Colonic mucosa (tissue), 4 donors: ENCODE measurements around the gene MAP2. TPM values are rescaled to one million over a fixed set of nuclear protein-coding genes. Genes with fewer than 3 reads are reported as not detected.
"Not testable (repeated sequence)": the region's sequence is repeated elsewhere in the genome, so short reads cannot be mapped to it uniquely, and the experiment has no call there.

ENCODE experiments used
- DNase-seq: peaks from one replicate; pipeline ENCODE4 v3.0.0-alpha.2; 2020
- H3K27ac ChIP-seq: fragments of 200-600 bp; one replicate; pipeline ENCODE4 v1.8.0; 2021
- H3K27me3 ChIP-seq: fragments of 200-600 bp; one replicate; pipeline ENCODE4 v1.8.0; 2021
- H3K36me3 ChIP-seq: fragments of 200-600 bp; one replicate; pipeline ENCODE4 v1.8.0; 2021
- H3K4me1 ChIP-seq: fragments of 200-600 bp; one replicate; pipeline ENCODE4 v1.8.0; 2021; ENCODE audit warnings: mild to moderate bottlenecking
- H3K4me3 ChIP-seq: fragments of 200-600 bp; one replicate; pipeline ENCODE4 v1.8.0; 2021
- H3K9ac ChIP-seq, 2 donors: one replicate each; pipeline ENCODE4 v1.7.0; 2013; ENCODE audit warnings: control low read depth in 2 of 2, low read depth in 2 of 2, low read length in 2 of 2
- H3K9me3 ChIP-seq: fragments of 200-600 bp; one replicate; pipeline ENCODE4 v1.8.0; 2021
- CTCF ChIP-seq: fragments of 200-600 bp; IDR thresholded peaks from one replicate; pipeline ENCODE4 v1.8.0; 2022; ENCODE audit warnings: antibody characterized with exemption, mild to moderate bottlenecking
- intact Hi-C: fragments of 100-400 bp; cut with DNase I; formaldehyde crosslinking; loops from one replicate; pipeline ENCODE4 v1.14.1; 2022
- total RNA-seq, 2 donors: library from RNA; stranded (reverse); fragmentation: NEBNext Ultra II Directional in 1 of 2; extraction: Animal tissue kit (Norgen Biotek cat#: 25700) in 1 of 2; gene quantifications; one replicate each; pipeline ENCODE4 v1.2.1, GENCODE V29; 2021
- donor health status: healthy.
- donor health status: DM: no; HTN: no; CAD: no.
- donor health status: DM: no; HTN: no; CAD: no.

Gene MAP2
- total RNA-seq, 2 donors from 2014 or later: 0.84 to 1.4 TPM

GRCh38 chr2:209472871-209473270 is 49.0 kb downstream of the MAP2 start:
- Histone ChIP-seq H3K4me3 (no peak overlapping the region), H3K27ac (no peak overlapping the region), H3K27me3 (no peaks in the 10 kb centered on the region), H3K9ac (no peak overlapping the region), H3K9me3 (no peaks in the 10 kb centered on the region), H3K36me3 (no peaks in the 10 kb centered on the region), H3K4me1 (no peaks in the 10 kb centered on the region)
- DNase-seq: no peak
- intact Hi-C loops: no loop called here
- no peak for TF ChIP-seq CTCF

DNA sequence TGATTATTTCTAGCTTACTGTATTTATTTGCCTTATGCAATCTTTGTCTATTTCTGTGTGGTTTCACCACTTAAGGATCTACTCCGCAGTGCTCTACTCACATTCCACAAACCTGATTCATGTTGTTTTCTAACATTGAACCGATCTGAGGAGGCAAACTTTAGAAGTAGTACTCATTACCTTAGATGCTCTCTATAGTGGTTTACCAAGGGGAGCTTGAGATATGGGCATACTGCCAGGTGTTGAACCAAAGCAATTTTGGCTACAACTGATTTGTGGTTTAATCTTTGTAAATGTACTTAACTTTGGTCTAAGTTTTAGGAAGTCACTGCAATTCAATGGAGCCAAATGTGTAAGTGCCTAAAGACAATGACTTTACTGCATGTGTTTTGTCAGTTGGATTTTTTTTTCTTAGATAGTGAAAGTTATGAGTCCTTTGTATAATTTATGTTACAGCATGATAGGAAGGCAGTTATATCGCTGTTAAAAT is 50.1 kb downstream of the MAP2 start:
- Histone ChIP-seq H3K9me3 (no peaks in the 10 kb centered on the region), H3K9ac (no peak overlapping the region), H3K36me3 (no peaks in the 10 kb centered on the region), H3K27me3 (no peaks in the 10 kb centered on the region), H3K4me3 (no peak overlapping the region), H3K4me1 (no peaks in the 10 kb centered on the region), H3K27ac (no peak overlapping the region)
- no peak for TF ChIP-seq CTCF
- intact Hi-C loops: no loop called here
- DNase-seq: no peak

GRCh38 chr2:209474960-209475359 is 51.1 kb downstream of the MAP2 start:
- Histone ChIP-seq H3K9ac (no peak overlapping the region), H3K36me3 (no peaks in the 10 kb centered on the region), H3K4me3 (no peak overlapping the region), H3K4me1 (no peaks in the 10 kb centered on the region), H3K27ac (no peak overlapping the region), H3K9me3 (no peaks in the 10 kb centered on the region), H3K27me3 (no peaks in the 10 kb centered on the region)
- intact Hi-C loops: no loop called here
- no peak for TF ChIP-seq CTCF
- no peak for DNase-seq

GRCh38 chr2:209476367-209477208 is 52.7 kb downstream of the MAP2 start:
- no peak overlapping the region for H3K9ac ChIP-seq
- H3K9me3 ChIP-seq: no peaks in the 10 kb centered on the region
- intact Hi-C loops: no loop called here
- DNase-seq: no peak
- no peaks in the 10 kb centered on the region for H3K4me1 ChIP-seq
- no peaks in the 10 kb centered on the region for H3K27me3 ChIP-seq
- no peak for TF ChIP-seq CTCF
- H3K4me3 ChIP-seq: no peak overlapping the region
- no peak overlapping the region for H3K27ac ChIP-seq
- H3K36me3 ChIP-seq: no peaks in the 10 kb centered on the region

DNA sequence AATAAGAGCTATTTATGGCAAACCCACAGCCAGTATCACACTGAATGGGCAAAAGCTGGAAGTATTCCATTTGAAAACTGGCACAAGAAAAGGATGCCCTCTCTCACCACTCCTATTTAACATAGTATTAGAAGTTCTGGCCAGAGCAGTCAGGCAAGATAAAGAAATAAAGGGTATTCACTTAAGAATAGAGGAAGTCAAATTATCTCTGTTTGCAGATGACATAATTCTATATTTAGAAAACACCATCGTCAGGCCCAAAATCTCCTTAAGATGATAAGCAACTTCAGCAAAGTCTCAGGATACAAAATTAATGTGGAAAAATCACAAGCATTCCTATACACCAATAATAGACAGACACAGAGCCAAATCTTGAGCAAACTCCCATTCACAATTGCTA is 68.4 kb downstream of the MAP2 start:
- H3K27me3 ChIP-seq, H3K27ac ChIP-seq, H3K4me1 ChIP-seq, H3K9me3 ChIP-seq, H3K9ac ChIP-seq, intact Hi-C loops, H3K36me3 ChIP-seq, H3K4me3 ChIP-seq, DNase-seq: not testable (repeated sequence)

DNA sequence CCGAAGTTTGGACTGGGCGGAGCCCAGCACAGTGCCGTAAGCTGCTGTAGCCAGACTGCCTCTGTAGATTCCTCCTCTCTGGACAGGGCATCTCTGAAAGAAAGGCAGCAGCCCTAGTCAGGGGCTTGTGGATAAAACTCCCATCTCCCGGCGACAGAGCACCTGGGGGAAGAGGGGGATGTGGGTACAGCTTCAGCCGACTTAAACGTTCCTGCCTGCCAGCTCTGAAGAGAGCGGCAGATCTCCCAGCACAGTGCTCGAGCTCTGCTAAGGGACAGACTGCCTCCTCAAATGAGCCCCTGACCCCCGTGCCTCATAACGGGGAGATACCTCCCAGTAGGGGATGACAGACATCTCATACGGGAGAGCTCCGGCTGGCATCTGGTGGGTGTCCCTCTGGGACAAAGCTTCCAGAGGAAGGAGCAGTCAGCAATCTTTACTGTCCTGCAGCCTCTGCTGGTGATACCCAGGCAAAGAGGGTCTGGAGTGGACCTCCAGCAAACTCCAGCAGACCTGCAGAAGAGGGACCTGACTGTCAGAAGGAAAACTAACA is 71.3 kb downstream of the MAP2 start:
- H3K4me1 ChIP-seq, H3K27ac ChIP-seq, H3K9me3 ChIP-seq, H3K27me3 ChIP-seq, H3K36me3 ChIP-seq, H3K9ac ChIP-seq, H3K4me3 ChIP-seq, DNase-seq, intact Hi-C loops: not testable (repeated sequence)
